ENCODE data around the gene ABI3BP.

ABI3BP gene

GRCh38 chr3:100761211-100761942, 231.8 kb downstream of the ABI3BP start:
- no peak for DNase-seq

- no peak for DNase-seq
Measured at GRCh38 chr3:100760377-100760776, 232.8 kb downstream of the ABI3BP start.

- DNase-seq: no peak
Measured at GRCh38 chr3:100759950-100760349, 233.3 kb downstream of the ABI3BP start.

- DNase-seq: no peak
Measured at GRCh38 chr3:100759159-100759558, 234.1 kb downstream of the ABI3BP start.

- no peak for DNase-seq
Measured at GRCh38 chr3:100756441-100756840, 236.8 kb downstream of the ABI3BP start.

GRCh38 chr3:100754563-100755334, 238.5 kb downstream of the ABI3BP start:
- no peak for DNase-seq

- no peak for DNase-seq
Measured at GRCh38 chr3:100753846-100754245, 239.4 kb downstream of the ABI3BP start.

GRCh38 chr3:100748967-100749366, 244.3 kb downstream of the ABI3BP start:
- DNase-seq: no peak

- DNase-seq: no peak
Measured at GRCh38 chr3:100748220-100748619, 245.0 kb downstream of the ABI3BP start.

GRCh38 chr3:100746092-100746491, 247.1 kb downstream of the ABI3BP start:
- no peak for DNase-seq

- no peak for DNase-seq
Measured at GRCh38 chr3:100745617-100746016, 247.6 kb downstream of the ABI3BP start.

- no peak for DNase-seq
Measured at GRCh38 chr3:100744671-100745070, 248.6 kb downstream of the ABI3BP start.

- DNase-seq: no peak
Measured at GRCh38 chr3:100743535-100743934, 249.7 kb downstream of the ABI3BP start.

GRCh38 chr3:100740207-100740606, 253.0 kb downstream of the ABI3BP start:
- no peak for DNase-seq

- no peak for DNase-seq
Measured at GRCh38 chr3:100737334-100737733, 255.9 kb downstream of the ABI3BP start.

- no peak for DNase-seq
Measured at GRCh38 chr3:100732435-100732834, 260.8 kb downstream of the ABI3BP start.

GRCh38 chr3:100730524-100730923, 262.7 kb downstream of the ABI3BP start:
- DNase-seq: no peak

- DNase-seq: no peak
Measured at GRCh38 chr3:100726706-100727105, 266.5 kb downstream of the ABI3BP start.

GRCh38 chr3:100725935-100726513, 267.2 kb downstream of the ABI3BP start:
- DNase-seq: no peak

GRCh38 chr3:100720426-100720825, 272.8 kb downstream of the ABI3BP start:
- no peak for DNase-seq

GRCh38 chr3:100719136-100719535, 274.1 kb downstream of the ABI3BP start:
- DNase-seq: no peak

- no peak for DNase-seq
Measured at GRCh38 chr3:100717637-100718487, 275.4 kb downstream of the ABI3BP start.

GRCh38 chr3:100717063-100717462, 276.2 kb downstream of the ABI3BP start:
- DNase-seq: no peak

Data from NK-92 treated with Interleukin-12 subunit alpha and Interleukin-12 subunit beta, amount 100 ng/mL, for 24 hours (cell line).